OCI-M2 (cell line): Measurements from ENCODE around the gene CABLES1.
"Not testable (repeated sequence)": the region's sequence is repeated elsewhere in the genome, so short reads cannot be mapped to it uniquely, and the experiment has no call there.

Experiments used
- DNase-seq: peaks from one replicate; lab custom pipeline; 2025; ENCODE audit not compliant: unreplicated experiment; lab: John Stamatoyannopoulos, UW

The CABLES1 gene

DNA sequence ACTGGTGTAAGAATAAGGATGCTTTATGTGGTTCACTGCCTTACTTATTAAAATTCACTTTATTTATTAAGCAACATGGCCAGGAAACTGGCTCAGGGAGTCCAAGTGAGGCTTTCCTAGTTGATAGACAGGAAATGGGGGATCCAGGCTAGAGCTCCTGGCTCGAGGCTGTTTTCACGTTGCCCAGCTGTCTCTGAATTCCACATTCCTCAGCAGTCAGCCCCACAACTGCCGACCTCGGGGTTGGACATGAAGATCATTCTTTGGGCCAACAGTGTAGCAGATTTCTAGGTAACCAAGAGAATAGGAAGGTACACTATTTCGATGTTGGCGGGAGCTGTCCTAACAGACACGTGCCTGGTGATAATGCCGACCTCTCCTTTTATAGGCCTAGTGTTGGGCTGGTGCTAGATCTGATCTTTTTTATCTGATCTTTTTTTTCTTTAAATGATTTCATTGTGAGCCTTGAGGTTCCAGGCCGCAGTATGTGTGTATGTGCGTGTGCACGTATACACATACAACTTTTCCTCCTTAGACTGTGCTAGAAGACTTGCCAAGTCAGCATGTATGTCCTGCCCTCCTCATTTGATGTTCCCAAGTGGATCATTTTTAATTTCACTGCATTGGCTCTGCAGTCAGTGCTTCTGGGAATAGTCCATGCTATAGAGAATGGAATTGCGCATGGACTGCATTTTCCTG lies 103.5 kb downstream of the CABLES1 start:
- DNase-seq = no peak

DNA sequence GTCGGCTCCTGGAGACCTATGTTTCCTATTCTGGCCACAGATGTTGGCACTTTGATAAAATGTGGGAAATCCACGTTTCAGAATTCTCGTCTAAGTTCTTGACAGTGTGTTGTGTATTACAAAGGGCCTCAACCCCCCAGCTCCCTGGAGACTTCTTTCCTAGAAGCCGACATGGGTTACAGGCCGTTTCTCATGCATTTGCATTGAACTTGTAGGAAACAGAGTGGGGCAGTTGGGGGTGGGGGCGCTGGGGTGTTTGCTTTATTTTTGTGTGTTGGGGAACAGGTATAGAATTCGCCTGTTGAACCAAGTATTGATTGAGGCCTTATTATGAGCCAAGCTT lies 104.0 kb downstream of the CABLES1 start:
- DNase-seq = no peak

DNA sequence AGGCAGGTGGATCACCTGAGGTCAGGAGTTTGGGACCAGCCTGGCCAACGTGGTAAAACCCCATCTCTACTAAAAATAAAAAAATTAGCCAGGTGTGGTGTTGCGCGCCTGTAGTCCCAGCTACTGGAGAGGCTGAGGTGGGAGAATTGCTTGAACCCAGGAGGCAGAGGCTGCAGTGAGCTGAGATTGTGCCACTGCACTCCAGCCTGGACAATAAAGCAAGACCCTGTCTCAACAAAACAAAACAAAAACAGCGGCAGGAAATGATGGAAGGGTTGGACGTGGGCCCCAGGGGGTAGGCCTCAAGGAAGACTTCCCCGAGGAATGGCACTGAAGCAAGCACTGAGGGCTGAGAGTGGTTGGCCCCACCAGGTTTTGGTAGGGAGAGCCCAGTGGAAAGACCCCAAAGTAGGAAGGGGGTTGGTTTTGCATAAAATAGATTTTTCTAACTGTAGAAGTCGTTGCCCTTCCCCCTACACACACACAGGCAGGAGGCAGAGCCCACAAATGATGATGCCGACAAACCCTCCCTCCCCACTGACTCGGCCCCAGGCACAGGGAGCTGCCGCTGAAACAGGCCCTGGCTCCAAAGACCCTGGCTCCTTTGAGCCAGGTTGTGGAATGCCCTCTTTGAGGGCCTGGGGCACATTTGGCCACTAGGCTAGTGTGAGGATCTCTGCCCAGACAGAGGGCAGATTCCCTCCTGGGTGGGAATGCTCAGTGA lies 104.8 kb downstream of the CABLES1 start:
- no peak for DNase-seq

DNA sequence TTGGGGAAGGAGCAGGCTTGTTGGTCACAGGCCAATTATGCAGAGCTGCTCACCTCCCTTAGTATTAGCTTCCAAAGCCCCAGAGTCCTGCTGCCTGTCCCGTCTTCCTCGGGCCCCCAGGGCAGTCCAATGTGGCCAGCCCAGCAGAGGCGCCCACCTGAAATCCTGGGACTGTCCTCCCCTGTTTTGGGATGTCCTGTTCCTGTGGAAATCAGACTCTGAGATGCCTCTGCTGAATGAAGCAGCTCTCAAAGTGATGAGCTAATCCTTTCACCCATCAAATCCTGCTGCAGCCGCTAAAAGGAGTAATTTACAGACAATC lies 105.3 kb downstream of the CABLES1 start:
- no peak for DNase-seq

DNA sequence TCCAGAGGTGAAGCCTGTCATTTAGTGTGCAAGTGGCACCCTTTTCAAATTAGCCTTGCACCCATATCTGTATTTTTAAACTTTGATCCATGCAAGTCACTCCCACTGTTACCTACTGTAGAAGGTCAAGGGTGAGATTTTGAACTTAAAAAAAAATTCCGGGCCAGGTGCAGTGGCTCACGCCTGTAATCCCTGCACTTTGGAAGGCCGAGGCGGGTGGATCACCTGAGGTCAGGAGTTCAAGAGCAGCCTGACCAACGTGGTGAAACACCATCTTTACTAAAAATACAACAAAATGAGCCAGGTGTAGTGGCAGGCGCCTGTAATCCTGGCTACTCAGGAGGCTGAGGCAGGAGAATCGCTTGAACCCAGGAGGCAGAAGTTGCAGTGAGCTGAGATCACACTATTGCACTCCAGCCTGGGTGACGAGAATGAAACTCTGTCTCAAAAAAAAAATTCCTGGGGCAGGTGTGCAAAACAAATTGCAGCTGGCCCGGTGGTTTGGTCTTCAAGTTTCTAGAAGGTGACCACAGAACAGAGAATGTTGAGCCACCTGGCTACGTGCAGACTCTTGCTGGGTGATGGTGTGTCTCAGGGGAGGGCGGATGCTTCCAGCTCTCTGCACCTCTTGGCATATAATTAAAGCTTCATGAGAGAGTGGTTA lies 106.7 kb downstream of the CABLES1 start:
- not testable (repeated sequence) for DNase-seq

DNA sequence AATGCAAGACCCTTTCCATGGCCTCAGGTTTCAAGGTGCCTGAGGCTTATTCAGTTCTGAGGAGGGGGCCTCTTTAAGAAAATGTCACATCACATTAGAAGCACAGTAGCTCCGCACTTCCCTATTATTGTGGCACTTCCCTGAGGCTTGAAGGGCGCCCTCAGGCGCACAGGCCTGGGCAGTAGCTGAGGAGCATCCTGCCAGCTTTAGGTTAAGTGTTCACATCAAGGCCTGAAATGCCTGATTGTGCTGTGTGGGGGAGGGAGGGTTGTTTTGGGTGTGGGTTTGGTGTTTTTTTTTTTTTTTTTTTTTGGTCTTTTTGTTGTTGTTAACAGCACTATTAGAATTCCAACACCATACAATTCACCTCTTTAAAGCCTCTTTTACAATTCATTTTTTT lies 107.9 kb downstream of the CABLES1 start:
- no peak for DNase-seq

DNA sequence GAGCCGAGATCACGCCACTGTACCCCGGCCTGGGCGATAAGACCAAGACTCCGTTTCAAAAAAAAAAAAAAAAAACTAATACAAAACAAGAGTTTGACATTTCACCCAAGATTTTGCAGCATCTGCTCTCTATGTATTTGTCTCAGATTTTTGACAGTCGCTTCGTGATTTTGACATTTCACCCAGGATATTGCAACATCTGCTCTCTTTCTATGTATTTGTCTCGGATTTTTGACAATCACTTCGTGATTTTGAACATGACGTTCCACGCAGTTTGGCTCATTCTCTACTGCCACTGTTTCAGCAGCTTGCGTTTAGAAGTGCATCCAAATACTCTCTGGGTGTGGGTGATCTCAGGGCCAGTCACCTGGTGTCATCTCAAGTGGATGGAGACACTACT lies 108.5 kb downstream of the CABLES1 start:
- no peak for DNase-seq

DNA sequence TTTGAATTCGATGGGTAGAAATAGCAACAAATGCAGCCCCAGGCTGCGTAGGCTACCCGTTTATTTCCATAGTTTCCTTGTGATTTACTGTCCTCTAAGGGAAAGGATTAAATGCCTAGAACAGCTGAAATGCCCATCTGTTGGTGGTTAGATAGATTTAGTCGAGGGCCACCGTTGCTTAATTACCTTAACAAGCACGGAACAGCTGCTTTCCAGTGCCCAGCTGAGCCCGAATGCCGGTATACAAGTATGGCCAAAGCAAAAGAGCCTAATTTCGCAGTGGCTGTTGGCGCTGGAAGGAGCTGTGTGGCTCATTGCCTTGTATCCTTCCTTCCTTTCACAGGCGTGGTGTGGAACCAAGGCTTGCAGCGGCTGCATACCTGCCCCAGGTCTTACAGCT lies 109.1 kb downstream of the CABLES1 start:
- no peak for DNase-seq

DNA sequence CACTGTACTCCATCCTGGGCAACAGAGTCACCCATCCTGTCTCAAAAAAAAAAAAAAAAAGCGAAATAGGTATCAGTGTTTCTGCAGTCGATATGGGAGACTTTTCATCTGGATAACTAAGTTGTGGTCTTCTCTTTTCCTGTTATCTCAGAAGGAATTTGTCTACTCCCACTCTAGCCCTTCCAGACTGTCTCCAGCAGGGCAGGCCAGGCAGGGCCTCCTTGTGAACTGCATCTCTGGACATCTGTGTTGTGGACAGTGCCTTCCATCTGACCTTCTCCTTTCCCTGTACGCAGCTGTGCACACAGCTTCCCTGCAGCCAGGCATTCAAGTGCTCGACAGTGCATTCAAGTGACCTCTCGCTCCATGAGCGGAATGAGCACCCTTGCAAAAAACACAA lies 110.2 kb downstream of the CABLES1 start:
- DNase-seq = no peak

DNA sequence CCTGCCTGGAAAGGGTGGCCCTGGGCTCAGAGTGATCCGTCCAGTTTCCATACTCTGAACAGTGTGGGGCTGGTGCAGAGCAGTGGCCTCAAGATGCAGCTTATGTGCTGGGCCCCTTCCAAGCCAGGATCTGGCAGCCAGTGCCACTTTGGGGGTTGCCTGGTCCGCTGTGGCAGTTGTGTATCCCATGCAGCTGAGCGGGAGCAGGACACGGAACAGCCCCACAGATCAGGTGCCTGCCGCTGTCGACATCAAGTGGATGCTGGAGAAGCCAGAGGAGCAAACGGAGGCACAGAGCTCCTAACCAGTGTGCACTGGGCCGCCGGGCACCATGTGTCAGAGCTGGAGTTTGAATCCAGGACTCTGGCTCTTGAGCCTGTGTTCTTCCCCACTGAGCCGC lies 112.0 kb downstream of the CABLES1 start:
- no peak for DNase-seq

DNA sequence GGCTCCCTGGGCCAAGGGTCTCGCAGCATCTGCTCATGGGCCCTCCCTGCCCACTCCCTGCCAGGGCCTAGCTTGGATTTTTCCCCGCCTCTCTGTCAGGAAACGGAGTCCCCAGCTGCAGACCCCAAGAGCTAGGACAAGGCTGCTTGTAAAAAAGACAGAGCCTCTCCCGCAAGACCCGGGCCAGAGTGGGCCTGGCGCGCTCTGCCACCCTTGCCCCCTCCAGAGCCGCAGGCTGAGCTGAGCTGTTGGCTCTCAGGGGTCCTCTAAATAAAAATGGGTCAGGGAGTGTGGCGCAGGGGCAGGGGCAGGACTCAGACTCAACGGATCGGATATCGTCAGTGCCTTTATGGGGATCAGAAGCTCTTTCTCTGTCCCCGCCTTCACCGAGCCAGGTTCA lies 112.6 kb downstream of the CABLES1 start:
- no peak for DNase-seq

DNA sequence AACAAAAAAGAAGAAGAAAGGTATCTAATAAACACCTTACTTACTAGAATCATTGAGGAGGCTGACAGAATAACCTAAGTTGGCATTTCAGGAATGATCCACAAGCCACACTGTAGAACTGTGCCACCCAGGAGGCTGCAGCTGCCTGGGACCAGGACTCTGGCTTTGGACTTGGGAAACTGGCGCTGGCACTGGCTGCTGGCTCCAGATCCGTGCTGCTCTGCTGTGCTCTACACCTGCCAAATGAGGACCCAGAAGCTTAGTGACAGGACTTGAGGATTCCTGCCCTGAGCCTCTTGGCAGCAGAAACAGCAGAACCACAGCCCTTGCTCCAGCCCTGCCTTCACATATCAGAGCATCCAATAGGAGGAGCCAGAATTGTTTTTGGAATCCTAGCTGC lies 113.5 kb downstream of the CABLES1 start:
- DNase-seq = no peak

DNA sequence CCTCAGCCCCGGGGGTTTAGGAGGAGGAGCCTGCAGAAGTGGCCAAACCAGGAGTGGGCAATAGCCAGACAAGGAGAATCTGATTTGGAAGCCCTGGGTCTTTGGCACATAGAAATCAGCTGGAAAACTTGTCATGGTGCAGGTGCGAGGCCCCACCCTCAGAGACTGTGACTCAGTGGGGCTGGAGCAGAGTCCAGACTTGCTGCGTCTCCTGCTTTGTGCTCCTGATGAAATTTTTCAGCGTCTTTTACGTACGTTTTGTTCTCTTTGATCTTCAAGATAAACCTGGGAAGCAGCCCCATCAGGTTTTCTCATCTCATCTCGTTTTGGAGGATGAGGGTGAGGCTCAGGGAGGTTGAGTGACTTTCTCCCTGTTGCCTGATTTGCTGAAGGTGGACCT lies 114.1 kb downstream of the CABLES1 start:
- DNase-seq = no peak

DNA sequence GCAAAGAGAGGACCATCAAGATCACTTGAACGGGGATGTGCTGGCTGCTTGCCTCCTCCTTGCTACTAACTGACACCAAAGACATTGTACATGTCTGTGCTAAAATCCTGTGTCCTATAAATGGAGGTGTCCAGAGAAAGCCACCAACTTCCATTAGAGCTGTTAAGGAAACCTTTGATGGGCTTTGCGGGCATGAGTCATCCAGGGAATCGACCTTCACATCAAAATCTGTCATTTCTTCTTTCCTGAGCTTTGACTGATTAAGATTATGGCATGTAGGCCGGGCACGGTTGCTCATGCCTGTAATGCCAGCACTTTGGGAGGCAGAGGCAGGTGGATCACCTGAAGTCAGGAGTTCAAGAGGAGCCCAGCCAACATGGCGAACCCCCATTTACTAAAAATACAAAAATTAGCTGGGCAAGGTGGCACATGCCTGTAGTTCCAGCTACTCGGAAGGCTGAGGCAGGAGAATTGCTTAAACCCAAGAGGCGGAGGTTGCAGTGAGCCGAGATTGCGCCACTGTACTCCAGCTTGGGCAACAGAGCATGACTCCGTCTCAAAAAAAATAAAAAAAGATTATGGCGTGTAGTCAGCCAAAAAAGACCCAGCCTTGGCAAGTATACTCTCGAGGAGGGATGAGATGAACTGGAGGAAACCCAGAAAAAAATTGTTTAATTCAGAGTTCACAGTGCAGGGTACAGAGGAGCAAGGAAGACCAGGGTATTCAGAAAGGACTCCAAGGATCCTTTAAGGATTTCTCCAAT lies 115.8 kb downstream of the CABLES1 start:
- DNase-seq = no peak

DNA sequence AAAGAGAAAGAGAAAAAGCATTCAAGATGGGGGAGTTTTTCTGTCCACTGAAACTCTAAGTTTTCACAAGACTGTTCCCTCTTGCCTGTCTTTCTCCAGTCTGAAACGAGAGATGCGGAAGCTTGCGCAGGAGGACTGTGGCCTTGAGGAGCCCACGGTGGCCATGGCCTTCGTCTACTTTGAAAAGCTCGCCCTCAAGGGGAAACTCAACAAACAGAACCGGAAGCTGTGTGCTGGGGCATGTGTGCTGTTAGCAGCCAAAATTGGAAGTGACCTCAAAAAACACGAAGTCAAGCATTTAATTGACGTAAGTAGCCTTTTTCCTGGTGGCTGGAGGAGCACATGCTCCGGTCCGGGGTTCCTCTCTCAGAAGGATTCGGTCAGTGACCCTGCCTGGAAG lies 118.3 kb downstream of the CABLES1 start:
- no peak for DNase-seq

DNA sequence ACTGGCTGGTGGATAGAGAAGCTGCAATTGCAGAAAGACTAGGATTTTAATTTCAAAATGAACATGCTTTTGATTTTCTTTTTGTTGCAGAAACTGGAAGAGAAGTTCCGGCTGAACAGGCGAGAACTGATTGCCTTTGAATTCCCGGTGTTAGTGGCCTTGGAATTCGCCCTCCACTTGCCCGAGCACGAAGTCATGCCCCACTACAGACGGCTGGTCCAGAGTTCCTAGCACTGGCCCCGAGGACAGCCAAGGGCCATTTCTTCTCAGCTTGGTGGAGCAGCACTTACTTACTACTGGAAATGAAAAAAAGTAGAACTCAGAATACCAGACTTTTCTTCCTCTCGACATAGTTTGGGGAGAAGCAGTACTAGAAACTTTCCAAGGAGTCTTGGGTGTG lies 121.9 kb downstream of the CABLES1 start:
- DNase-seq = no peak

DNA sequence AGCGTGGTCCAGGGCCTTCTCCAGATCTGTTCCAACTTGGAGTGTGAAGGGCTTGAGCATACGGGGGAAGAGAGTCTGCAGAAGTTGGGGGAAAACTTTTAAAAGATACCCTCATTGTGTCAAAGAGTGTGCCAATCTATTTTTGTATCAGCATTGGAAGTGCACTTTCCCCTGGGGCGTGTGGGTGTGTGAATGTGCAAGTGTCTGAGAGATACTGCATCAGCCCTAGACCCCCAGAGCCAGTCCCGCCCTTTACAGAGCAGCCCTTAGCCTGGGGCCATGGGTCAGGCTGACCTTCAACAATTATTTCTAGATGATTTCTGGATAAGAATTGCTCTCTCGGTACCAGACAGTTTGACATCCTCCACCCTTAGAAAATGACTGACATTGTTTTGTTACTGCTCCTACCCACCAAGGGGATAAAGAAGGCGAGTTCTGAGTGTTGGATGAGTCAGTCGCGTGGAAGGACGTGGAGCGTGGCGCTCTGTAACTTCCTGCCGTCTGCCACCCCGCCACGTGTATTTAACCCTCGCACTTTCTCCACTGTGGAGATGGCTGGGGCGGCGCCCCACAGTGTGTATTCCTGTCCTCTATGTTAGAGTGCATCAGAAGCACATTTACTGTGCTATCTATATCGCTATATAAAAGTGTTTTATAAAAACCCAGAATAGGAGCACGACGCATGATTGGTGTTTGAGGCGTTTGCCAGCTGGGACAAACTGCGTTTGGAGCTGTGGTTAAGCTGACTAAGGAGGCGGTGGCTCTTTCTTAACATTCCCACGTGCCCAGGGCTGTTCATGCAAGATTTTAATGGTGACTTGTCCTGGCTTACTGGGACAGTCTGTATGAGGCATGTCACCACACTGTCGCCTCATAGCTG lies 122.6 kb downstream of the CABLES1 start:
- DNase-seq = no peak

DNA sequence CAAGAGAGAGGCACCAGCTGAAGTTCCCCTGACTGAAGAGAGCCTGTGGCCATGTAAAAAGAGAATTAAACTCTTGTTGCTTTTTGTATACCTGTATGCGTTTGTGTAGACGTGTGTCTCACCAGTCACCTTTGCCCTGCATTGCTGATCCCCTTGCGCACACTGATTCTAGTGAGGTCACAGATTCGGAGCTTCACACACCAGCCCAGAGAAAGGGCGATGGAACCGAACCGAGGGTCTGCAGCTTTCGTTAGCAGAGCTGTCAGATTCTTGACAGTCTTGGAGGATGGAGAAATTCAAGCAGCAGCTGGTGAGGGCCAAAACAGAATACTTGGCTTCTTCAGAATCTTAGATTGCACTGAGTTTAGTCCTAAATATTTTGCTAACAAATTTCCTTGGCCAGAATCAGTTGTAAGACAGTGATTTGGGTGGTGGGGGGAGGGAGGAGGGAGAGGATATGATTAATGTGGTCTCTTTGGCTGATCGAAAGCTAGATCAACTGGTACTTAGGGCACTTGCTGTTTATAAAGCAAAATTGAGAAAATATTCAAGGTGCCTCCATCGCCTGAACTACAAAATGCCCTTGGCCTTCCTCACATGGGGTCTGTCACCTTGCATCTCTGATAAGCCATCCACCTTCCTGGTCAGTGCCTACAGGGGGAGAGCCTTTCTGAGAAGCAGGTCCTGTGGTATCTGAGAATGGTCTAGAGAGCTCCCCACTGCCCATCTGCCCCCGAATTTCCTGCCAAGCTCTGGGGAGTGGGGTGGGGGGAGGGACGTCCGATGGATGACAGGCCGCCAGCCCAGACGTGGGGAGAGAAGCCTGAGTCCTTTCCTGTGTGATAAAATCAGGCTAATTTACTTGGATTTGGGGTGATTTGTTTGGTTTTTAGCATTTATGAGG lies 123.5 kb downstream of the CABLES1 start:
- DNase-seq = no peak

DNA sequence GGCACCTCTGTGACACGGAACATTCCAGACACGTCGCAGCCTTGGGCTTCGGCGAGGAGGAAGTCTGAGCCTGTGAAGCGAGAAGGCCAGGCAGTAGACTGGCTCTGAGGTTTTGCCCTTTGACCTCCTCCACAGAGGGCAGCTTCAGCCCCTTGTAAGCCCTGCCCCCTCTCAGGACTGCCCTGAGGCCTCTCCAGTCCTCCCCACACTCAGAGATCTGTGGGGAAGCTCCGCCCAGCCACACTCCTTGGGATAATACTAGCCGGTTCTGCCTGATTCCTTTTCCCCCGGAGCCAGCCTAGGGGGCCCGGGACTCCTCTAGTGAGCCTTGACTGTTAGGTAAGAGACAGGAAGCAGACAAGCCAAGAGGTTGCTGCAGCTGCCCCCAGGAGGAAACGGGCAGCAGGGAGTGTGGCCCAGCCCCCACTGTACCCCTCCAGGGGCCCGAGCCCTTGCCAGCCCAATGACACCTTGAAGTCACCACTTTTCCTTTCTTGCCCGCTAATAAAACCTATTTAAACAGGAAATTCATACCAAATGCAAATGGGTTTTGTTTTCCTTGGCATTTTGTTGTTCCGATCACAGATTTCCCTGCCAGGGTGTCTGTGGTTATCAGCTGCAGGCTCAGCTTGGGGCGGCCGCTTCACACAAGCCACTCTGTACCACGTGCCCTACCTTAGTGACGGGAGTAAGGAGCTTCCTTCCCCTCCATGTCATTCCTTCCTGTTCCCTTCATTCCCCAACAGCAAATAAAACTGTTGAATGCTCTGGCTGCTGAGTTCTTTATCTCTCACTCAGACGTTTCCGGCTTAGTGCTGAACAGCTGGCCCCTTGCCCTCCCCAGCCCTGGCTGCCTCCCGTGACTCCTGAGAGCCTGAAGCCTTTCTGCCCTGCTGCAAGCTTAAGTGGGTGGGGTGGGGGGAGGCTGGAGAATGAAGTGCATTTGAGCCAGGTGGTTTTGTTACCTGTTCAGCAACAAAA lies 124.7 kb downstream of the CABLES1 start:
- no peak for DNase-seq
